Measurements from ENCODE around the gene FEZ2.

DNA sequence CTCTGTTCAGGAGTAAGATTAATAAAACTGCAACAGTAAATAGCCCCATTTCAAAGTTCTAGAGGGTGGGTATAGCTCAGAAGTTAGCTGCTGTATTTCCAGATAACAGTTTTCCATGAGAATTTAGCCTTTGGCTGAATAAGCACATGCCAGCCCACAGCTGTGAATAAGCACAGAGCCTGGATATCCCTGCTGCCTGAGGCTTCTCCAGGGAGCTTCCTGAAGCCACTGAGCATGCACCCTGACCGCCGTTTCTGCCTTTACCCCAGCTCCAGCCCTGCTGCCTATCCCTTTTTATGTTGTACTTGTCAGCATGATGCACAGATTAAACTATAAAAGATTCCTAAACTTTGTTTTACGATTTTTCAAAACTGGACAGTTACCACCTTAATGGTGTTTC is 85.3 kb downstream of the FEZ2 start:
- TF ChIP-seq, protein P1, sequence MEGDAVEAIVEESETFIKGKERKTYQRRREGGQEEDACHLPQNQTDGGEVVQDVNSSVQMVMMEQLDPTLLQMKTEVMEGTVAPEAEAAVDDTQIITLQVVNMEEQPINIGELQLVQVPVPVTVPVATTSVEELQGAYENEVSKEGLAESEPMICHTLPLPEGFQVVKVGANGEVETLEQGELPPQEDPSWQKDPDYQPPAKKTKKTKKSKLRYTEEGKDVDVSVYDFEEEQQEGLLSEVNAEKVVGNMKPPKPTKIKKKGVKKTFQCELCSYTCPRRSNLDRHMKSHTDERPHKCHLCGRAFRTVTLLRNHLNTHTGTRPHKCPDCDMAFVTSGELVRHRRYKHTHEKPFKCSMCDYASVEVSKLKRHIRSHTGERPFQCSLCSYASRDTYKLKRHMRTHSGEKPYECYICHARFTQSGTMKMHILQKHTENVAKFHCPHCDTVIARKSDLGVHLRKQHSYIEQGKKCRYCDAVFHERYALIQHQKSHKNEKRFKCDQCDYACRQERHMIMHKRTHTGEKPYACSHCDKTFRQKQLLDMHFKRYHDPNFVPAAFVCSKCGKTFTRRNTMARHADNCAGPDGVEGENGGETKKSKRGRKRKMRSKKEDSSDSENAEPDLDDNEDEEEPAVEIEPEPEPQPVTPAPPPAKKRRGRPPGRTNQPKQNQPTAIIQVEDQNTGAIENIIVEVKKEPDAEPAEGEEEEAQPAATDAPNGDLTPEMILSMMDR (IDR thresholded peaks at IDR 0.05; ENCODE audit: low read depth, low read length, poor library complexity, severe bottlenecking) = no peak
- TF ChIP-seq EZH2phosphoT487 (IDR thresholded peaks at IDR 0.05; ENCODE audit: borderline replicate concordance, low read length) = no peak
